ENCODE results near the gene SLC10A7.
A peak's percentile ranks its signal among the peaks of the same experiment; 100 is the strongest.

The SLC10A7 gene

DNA sequence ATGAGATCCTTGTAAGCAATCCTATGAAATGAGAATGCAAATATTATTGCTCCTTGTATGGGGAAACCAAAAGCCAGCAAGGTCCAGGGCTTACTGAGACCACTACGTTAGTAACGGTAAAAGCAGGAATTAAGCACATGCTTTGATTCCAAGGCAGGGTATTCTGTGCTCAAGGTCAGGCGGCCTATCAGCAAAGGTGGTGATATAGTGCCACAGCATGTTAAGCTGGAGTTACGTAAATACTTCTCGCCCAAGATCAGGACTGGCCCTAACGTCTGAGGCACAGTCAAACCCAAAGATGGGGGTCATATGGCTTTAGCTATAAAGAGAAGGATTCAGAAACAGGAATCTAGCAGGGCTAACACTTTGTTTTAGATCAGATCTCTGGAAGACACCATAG lies 27.6 kb downstream of the SLC10A7 start:
- ATAC-seq: no peak

DNA sequence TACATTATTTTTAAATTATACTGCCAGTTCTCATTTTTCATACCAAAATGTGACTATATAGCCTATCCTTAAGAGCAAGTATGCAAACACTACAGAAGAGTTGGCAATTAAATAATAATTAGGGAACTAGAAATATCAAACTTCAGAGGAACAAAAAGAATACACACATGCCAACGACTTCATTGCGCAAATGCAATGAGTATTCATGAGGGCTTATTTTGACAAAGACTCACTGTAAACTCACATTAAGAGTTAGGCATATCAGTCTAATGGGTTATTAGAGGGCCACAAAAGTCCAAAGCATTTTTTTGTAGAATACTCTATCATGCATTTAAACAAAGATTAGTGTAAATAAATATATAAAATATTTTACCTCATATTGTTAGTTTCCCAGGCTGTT lies 31.6 kb downstream of the SLC10A7 start:
- no peak for ATAC-seq

DNA sequence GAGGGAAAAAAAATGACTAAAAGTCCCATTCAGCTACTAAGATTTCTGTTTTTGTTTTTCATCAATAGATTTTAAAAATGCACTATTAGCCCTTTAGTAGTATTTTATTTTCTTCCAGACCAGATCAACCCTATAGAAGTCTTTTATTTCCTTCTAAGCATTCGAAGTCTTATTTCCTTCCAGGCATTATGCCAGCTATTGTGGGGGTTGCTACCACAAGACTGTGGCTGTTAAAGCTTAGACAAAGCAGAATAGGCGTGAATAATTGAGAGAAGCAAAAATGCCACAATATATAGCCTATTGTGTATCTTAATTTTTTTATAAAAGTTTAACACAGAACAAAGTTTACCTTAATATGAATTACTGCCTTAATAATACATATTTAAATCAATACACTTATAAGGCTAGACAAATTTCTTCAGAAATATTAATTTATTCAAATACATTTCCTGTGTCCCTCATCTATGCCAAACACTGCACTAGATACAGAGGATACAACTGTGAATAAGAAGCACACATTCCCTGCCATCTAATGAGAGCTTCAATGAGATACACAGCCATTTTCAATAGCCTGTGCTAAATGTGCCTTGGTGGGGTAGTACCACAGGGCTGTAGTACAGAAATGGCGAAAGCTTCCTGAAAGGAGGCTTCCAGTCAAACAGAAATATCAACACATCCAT lies 33.1 kb downstream of the SLC10A7 start:
- ATAC-seq: no peak

DNA sequence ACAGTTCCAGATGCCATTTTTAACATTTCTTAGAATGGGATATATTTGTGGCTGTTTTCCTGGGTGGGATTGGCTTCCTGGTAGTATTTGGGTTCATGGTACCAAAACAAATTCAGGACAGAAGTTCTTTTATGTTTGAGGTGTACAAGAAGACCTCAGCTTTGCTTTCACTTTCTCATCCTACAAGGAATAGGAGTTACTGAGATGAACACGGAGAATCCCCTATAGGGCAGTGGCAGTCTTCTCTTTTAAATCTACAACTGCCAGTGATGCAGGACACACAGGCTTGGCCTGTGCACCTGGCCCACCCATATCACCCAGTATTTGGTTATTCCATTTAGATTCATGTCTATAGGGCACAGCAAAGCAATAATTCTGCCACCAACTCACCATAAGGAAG lies 35.2 kb downstream of the SLC10A7 start:
- ATAC-seq: peak in 1 of 2 donors; percentile 27

DNA sequence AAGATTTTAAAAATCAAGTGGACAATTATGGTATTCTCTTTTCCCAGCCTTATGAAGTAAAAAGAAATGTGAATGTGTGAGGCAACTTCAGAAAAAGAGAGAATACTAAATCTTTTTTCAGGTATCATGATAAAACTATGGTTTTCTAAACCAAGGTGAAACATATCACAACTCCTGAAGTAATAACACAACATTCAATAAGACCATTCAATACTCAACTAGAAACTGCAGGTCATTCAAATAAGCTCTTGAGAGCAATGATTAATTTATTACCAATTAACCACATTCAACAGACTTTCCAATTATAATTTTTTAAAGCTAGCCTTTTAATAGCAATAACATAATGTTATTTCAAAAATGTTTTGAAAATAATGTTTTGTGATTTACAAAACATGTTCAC lies 35.8 kb downstream of the SLC10A7 start:
- ATAC-seq: peak; percentile 35 to 58

DNA sequence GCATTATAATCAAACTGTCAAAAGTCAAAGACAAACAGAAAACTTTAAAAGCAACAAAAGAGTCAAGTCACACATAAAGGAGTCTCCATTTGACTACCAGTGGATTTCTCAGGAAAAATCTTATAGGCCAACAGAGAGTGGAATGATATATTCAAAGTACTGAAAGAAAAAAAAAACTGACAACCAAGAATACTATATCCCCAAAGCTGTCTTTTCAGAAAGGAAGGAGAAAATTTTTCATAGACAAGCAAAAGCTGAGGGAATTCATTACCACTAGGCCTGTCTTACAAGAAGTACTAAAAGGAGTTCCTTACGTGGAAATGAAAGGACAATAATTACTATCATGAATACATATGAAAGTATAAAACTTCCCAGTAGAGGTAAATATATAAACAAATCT lies 39.0 kb downstream of the SLC10A7 start:
- no peak for ATAC-seq

DNA sequence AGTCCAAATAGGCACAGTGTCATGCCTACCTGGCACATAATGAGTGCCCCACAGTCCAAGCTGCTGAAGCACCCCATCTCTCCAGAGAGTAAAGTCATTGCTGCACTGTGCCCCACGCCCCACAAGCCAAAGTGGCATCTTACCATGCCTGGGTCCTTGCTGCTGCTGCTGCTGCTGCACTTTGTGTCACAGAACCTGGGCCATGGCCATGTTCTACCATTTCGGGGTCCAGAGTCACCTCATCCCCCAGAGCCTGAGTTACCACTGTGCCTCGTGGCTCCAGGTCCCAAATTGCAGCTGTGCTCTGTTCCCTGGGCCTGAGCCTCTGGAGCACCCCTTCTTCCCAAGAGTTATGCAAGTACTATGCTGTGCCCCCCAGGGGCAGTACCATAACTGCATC lies 40.5 kb downstream of the SLC10A7 start:
- ATAC-seq: no peak

DNA sequence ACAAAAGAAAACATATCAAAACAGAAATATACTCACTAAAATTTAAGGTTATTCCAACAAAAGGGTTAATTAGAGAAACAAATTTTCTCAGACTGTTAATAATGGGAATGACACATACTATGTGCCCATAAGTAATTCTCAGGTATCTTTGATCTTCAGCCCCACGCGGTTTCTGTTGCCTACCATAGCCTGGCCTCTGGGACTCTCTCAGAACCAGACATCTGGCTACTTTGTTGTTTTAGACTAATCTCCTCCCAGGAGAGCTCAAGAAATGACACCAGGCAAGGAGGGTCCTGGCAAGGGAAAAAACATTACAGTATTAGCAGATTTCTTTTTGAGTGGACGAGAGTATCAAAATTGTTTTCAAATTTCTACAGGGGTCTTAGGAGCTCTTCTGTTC lies 43.7 kb downstream of the SLC10A7 start:
- ATAC-seq: no peak

DNA sequence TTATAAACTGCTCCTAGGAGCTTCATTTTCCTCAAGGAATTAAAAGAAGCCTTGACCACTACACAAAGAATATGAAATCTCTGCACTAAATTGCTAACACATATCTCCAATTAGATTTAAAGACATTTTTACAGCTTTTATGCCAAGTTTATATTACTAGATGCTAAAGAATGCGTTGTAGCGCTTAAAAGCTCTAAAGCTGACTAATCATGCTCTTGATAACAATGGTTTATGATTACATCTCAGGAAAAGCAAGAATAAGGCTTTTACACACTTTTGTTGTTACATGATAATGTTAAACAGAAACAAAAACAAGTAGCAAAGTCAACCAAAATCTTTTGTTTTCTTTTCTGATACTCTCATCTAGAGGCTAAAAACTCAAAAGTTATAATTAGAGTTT lies 44.7 kb downstream of the SLC10A7 start:
- ATAC-seq: no peak

DNA sequence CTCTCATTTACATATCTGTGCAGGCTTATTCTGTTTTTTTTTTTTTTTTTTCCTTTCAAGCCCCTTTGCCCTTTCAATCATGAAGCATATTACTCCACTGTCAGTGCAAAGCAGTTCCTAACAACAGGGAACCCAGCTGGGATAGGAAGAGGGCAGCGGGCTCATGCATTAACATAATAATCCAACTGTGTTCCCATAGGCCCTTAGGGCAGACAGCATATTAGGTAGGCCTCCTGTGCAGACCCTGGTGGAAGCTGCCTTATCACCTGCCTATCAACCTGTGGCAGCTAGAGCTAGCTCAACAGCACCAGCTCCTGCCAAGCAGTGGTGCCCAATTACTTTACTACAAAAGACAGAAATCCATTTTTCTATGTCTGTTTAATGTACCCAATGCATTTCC lies 49.3 kb downstream of the SLC10A7 start:
- no peak for ATAC-seq

DNA sequence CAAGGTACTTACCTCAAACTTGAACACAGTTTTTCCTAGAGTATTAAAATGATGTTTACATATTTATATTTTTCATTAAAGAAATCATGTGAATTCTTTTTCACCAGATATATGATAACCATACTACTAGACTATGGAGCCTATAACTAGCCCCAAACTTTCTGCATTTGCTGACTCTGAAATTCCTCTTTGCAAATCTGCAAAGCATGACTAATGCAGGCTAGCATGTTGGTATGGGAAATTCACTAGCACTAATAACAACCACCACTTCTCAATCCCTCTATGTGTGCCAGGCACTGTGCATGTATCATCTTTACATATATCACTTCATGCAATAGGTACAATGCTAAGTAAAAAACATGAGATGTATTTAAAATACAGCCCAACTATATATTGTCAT lies 51.1 kb downstream of the SLC10A7 start:
- ATAC-seq: no peak

DNA sequence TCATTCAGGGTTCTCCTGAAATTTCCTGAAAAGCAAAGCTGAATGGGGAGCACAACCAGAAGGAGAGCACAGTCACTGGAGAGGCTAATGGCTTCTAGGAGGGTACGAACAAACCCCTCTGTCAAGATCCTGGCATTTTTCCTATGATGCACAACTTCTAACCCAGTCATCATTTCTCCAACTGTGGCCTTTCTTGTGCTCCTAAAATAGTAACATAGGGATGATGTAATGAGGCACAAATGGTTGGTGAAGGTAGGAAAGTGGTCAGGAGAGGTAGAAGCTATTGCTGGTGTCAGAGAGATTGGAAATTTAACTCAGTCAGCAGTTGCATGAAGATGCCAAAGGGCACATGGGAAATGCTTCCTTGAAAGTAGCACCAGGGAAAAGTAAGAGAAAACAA lies 52.7 kb downstream of the SLC10A7 start:
- ATAC-seq: no peak

DNA sequence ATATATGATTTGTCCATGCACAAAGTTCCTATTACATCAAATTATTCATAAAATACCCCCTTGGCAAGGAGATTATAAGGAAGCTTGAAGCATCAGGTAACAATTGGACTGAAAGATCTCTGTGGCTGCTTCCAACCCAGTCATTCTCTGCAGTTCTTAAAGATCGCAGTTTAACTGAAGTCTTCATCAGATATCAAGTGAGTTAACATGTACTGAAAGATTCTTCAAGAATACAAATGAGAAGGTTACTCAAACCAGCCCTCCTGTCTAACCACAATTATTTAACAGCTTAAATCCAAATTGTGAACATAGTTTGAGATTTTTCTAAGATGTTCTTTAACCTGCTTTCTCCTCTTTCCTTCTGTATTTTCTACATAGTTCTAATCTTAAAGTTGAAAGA lies 56.1 kb downstream of the SLC10A7 start:
- peak in 1 of 2 donors; percentile 56 for ATAC-seq

DNA sequence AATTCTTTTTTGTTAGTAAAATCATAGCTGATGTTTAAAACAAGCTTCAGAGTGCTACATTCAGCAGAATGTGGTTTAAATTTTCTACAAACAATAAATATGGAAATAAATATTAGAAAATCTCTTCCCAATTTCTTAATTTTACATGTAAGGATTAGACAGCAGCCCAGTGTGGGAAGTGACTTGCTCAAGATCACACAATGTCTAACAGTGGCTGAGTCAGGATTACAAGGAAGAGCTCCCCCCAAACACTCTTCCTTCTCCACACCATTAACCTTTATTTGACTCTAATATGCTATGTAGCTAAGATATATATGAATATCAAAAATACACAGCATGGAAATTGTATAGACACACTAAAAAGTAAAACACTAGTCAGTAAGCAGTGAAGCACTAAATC lies 59.5 kb downstream of the SLC10A7 start:
- ATAC-seq: no peak

DNA sequence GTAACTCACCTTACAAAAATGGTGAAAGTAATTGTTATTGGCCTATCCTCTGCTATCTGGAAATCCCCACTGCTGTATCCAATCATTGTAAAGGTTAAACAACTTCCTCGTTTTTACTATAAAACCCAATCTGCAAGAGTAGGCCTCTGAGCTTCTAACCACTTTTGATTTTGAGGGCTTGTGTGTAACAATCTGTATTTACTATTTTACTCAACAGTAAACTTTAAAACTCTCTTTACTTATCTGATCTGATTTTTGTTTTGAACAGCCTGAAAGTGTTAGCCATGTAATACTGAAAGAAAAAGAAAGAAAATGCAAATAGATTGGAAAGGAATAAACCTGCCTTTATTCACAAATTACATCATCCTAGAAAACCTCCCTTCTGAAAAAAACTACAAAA lies 63.1 kb downstream of the SLC10A7 start:
- ATAC-seq: peak; percentile 94 to 97

DNA sequence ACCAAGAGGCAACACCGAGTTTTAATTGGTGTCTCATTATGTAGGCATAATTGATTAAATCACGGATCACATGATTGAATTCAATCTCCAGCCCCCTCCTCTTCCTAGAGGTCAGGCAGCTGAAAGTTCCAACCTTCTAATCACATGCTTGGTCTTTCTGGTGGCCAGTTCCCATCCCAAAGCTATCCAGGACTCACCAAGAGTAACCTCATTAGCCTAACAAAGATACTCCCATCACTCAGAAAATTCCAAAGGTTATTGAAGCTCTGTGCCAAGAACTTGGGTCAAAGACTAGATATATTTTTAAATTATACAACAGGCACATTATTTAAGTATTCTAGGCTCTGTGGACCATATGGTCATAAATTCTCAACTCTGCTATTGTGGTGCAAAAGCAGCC lies 65.1 kb downstream of the SLC10A7 start:
- no peak for ATAC-seq

DNA sequence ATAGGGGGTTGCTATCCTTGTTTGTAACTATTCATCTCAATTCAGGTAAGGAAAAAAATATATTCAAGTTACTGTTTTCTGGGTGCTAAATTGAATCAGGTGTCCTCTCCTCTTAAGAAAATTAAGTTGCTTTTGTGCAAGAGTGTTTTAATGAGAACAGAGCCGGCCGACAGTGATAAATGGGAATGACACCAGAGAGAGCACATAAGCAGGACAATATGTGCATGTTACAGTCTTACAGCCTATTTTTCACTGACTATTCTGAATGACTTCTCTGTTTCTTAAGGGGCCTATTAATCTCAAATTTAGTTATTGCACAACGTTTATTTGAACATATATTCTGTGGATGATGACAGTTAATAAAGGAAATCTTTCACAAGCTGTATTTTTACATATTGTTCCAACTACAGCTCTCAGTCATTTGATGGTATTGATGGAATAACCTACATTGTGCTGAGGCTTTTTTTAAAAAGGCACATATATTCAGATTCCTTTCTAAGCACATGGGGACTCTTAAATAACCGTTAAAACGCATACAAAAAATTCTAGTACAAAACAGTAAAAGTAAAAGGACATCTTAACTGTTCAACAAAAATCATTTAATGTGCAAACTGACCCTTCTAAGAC lies 68.4 kb downstream of the SLC10A7 start:
- ATAC-seq: no peak

DNA sequence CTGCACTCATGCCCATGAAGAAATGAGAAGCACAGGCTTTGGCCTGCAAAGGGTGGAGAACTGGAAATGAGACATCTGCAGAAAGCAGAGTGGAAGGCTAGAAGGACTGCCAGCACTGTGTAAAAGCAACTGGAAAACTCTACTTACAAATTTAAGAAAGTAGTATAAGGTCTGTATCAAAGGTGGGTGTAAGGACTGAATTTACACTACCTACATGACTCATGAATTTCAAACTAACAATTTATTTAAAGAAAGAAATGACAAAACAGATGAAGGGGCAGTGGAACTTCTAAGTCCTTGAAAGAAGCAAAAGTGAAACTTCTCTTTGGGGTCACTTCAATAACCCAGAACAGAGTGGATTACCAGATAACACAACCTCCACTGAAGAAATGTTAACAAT lies 71.2 kb downstream of the SLC10A7 start:
- peak; percentile 56 to 68 for ATAC-seq

DNA sequence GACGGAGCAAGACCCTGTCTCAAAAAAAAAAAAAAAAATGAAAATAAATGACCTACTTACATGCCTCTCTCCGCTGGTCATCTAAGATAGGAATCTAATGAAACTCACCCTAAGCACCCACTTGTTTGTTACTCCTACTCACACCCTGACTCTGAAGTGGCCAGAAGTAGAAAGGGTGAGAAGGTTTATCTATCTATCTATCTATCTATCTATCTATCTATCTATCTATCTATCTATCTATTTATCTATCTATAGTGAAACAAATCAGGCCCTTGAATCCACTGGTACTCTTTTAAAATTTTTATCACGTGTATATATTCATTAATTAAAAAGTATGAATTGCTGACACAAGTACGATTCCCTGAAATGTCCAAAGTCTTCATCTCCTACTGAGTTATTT lies 75.2 kb downstream of the SLC10A7 start:
- no peak for ATAC-seq

DNA sequence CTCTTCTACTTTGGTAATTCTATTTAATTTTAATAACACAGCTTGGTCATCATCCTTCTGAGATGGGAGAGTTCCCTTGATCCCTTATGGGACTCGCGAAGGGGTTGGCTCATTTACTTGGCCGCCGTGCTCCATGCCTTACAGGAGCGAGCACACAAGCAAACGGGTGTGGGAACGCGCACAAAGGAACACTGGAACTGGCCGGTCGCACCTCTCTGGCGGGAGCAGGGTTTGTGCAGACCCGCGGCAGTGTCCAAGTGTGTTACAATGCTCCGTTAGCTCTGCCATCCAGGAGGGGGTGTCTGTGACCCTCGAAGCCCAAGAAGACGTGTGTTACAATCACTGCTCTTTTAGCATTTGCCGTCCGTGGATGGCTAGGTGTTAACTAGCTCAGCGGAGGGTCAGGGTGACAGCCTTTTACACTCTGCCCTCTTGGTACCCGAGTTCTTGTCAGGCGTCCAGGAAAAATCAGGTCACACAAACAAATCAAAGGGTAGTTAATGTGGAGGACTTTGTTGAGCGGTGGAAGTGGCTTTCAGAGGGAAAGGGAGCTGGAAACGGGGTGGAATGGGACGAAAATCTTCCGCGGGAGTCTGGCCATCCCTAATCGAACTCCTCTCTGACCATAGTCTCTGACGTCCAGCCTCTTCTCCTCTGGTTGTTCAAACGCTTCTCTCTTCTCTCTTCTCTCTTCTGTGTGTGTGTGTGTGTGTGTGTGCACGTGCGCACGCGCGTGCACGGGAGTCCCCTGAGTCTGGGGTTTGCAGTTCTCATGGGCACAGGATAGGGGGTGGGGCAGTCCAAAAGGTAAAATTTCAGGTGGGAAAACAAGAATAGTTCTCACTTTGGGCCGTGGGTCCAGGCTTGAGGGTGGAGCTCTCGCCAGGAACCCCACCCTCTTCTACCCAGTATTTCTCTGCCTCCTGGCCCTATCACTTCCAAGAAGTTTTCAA lies 76.3 kb downstream of the SLC10A7 start:
- ATAC-seq: no peak

DNA sequence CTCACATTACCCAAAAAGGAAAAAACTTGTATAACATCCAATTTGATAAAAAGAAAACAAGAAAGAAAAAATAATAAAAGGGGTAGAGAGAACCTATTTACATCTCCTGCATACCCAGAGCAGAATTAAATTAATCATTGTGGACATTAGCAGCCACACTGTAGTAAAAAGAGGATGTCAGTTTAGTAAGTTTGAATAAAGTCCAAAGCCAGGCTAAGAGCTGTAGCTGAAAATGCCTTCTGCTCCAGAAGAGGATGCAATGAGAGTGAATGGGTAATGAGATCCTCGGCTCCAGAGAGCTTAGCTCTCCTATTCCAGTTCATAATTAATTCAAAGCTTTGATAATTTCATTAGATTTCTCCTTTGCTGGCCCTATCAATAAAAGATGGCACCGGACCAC lies 78.2 kb downstream of the SLC10A7 start:
- no peak for ATAC-seq

DNA sequence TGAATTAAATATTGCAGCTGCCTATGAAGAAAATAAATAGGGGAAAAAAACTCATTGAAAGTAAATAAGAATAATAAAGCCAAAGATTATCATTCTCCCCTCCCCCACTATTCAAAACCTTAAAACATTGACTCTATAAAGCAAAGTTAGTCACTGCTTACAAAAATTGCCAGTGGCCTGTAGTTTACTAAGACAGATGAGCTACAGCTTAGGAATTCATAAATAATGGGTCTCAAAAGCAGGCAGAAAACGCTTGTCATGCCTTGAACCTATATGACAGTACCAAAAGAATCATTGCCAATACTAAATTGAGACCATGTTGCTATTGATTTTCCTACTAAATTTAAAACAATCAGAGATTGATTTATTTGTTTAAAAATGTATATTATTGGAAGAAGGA lies 78.9 kb downstream of the SLC10A7 start:
- no peak for ATAC-seq

DNA sequence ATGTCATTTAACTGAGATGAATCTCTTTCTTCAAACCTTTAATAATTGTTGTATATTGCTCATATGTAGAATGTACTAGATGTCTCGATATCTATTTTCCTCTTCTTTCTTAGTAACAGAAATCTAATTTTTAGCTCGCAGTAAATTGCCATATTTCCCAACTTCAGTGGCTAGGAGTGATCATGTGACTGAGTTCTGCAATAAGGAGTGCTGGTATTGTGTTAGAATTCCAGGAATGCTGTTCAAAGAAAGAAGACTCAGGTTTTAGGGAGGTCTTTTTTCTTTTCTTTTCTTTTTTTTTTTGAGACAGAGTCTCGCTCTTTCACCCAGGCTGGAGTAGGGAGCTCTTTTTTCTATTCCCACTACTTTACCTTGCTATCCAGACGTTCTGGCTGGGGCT lies 81.7 kb downstream of the SLC10A7 start:
- no peak for ATAC-seq

DNA sequence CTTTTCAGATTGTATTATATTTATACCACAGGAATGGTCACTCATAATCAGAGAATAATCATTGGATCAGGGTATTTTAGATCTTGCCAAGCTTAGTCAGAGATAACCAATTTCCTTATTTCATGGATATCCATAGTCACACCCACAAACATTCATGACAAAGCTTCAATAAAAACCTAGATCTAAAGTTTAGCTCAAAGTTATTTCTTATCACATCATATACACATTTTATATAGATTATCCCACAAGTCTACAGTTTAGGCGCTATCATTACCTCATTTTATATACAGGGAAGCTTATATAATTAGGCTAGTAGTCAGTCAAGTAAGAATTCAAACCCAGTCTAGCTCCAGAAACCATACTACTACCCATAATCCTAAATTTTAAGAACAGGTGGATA lies 82.3 kb downstream of the SLC10A7 start:
- ATAC-seq: no peak

All from activated CD4-positive, CD25-positive, alpha-beta regulatory T cell treated with anti-CD3 and anti-CD28 coated beads, Interleukin-2, amount 50 U/mL, for 24 hours (primary cell).